Fibroblast of pulmonary artery (primary cell): ENCODE results near the gene TENM3.

ENCODE experiments used
- DNase-seq: peaks from one replicate; pipeline ENCODE4 v3.0.0-alpha.2; 2010; ENCODE audit warnings: low read depth
- H3K4me3 ChIP-seq: replicated peaks from 2 replicates; pipeline ENCODE4 v1.5.1; 2011; ENCODE audit warnings: low read depth, mild to moderate bottlenecking, control low read depth, low read length, moderate library complexity
- CTCF ChIP-seq: IDR thresholded peaks from 2 replicates; pipeline ENCODE4 v1.5.1; 2011; ENCODE audit warnings: mild to moderate bottlenecking, control low read depth, low read length, inconsistent platforms; ENCODE audit errors: missing control alignments

Gene TENM3

GRCh38 chr4:182227611-182228010 is 15.6 kb upstream of the TENM3 start:
- DNase-seq: no peak
- TF ChIP-seq CTCF: no peak

DNA sequence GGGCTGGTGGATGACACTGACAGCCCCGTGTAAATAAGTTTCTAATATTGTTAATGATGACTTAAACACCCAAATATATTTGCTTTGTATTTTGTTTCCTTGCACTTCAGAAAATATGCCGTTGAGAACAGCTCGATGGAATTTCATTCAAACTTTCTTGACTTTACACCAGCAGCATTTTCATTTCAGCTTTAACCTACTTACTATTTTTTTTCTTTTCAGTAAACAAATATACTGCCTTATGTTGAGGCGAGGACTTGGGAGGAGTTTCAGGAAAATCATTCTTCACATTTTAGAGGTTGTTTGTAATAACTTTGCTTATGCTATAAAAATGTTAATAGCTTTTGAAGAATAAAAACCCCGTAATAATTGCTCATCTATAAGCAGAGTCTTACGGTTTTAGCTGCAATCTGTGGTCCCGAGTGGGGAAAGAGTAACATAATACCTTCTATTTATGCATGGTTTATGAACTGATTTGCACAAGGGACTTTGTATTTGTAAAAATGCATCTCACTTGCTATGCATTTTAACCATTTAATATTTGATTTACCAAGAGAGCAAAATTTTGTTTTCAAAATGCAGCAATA is 14.1 kb upstream of the TENM3 start:
- no peak for TF ChIP-seq CTCF
- no peak overlapping the region for H3K4me3 ChIP-seq
- DNase-seq: no peak

More at GRCh38 chr4:182227611-182228010, 15.6 kb upstream of the TENM3 start:
- H3K4me3 ChIP-seq: no peak overlapping the region

GRCh38 chr4:182230256-182230655 is 12.9 kb upstream of the TENM3 start:
- no peak for DNase-seq
- no peak overlapping the region for H3K4me3 ChIP-seq
- no peak for TF ChIP-seq CTCF

GRCh38 chr4:182231080-182231479 is 12.1 kb upstream of the TENM3 start:
- H3K4me3 ChIP-seq: no peak overlapping the region
- DNase-seq: no peak
- TF ChIP-seq CTCF: no peak

DNA sequence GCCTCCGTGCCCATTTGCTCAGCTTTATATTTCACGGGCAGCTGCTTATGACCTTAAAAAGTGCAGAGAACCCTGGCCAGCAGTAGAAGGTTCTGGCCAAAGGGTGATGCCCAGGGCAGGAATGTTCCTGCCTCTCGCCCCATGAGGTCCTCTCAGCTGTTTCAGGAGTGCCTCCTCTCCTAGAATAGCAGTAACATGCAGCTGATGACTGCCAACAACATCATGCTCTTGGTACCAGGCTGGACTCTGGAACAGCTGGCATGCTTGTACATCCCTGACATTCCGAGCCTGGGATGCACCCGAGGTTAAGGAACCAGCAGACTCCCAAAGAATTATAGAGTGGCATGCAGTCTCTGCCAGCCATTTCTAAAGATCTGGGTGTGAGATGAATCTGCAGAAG is 11.7 kb upstream of the TENM3 start:
- no peak overlapping the region for H3K4me3 ChIP-seq
- TF ChIP-seq CTCF: no peak
- no peak for DNase-seq

GRCh38 chr4:182233310-182234090 is 9.7 kb upstream of the TENM3 start:
- TF ChIP-seq CTCF: no peak
- no peak for DNase-seq

More at GRCh38 chr4:182233310-182234090, 9.7 kb upstream of the TENM3 start:
- H3K4me3 ChIP-seq: no peak overlapping the region
